Pulmonary artery endothelial cell (primary cell): Measurements from ENCODE around the gene ZFAND3. TPM values are rescaled to one million over a fixed set of nuclear protein-coding genes. Genes with fewer than 3 reads are reported as not detected.

Source experiments
- DNase-seq: peaks from one replicate; pipeline ENCODE4 v3.0.0-alpha.2; 2011; ENCODE audit warnings: low read depth, low spot score
- total RNA-seq: library from RNA; depleted of rRNA; stranded (reverse); fragments of >200 nt; gene quantifications from 2 replicates; pipeline ENCODE4 v1.2.3, GENCODE V29; 2014

ZFAND3 gene
- total RNA-seq, 1 donor from 2014 or later, result 23.5 TPM

GRCh38 chr6:37798436-37799262 lies 20.9 kb upstream of the ZFAND3 start:
- DNase-seq, result no peak

GRCh38 chr6:37799263-37799644 lies 20.3 kb upstream of the ZFAND3 start:
- no peak for DNase-seq

- DNase-seq, result no peak
Observed at GRCh38 chr6:37800703-37801604, 18.6 kb upstream of the ZFAND3 start.

GRCh38 chr6:37801605-37801940 lies 18.0 kb upstream of the ZFAND3 start:
- no peak for DNase-seq

- no peak for DNase-seq
Observed at GRCh38 chr6:37802810-37803209, 16.7 kb upstream of the ZFAND3 start.

- no peak for DNase-seq
Observed at GRCh38 chr6:37804586-37804985, 14.9 kb upstream of the ZFAND3 start.

GRCh38 chr6:37806213-37806612 lies 13.3 kb upstream of the ZFAND3 start:
- no peak for DNase-seq

- no peak for DNase-seq
Observed at GRCh38 chr6:37807656-37808055, 11.9 kb upstream of the ZFAND3 start.

GRCh38 chr6:37809197-37809543 lies 10.4 kb upstream of the ZFAND3 start:
- no peak for DNase-seq

- DNase-seq, result no peak
Observed at GRCh38 chr6:37812841-37813240, 6.7 kb upstream of the ZFAND3 start.

GRCh38 chr6:37814374-37814773 lies 5.2 kb upstream of the ZFAND3 start:
- no peak for DNase-seq

GRCh38 chr6:37816599-37817375 lies 2.7 kb upstream of the ZFAND3 start:
- DNase-seq, result no peak

GRCh38 chr6:37818536-37819176 lies 871 bp upstream of the ZFAND3 start:
- DNase-seq, result peak; percentile 88

- DNase-seq, result peak; percentile 33
Observed at GRCh38 chr6:37819802-37820717, 533 bp downstream of the ZFAND3 start.

GRCh38 chr6:37820718-37821079 lies 1.2 kb downstream of the ZFAND3 start:
- no peak for DNase-seq

- DNase-seq, result no peak
Observed at GRCh38 chr6:37821446-37821845, 1.9 kb downstream of the ZFAND3 start.

- DNase-seq, result peak; percentile 19
Observed at GRCh38 chr6:37822851-37823682, 3.5 kb downstream of the ZFAND3 start.

- DNase-seq, result no peak
Observed at GRCh38 chr6:37824170-37824569, 4.6 kb downstream of the ZFAND3 start.

GRCh38 chr6:37826188-37826587 lies 6.7 kb downstream of the ZFAND3 start:
- DNase-seq, result no peak

- no peak for DNase-seq
Observed at GRCh38 chr6:37826993-37827392, 7.5 kb downstream of the ZFAND3 start.
